GM23338 (cell line): ENCODE measurements around the gene KRT81. TPM values are rescaled to one million over a fixed set of nuclear protein-coding genes. Genes with fewer than 3 reads are reported as not detected.

ENCODE experiments used
- ATAC-seq: fragments of 200-7000 bp; cut with Tn5 transposase; 3 replicates; pipeline ENCODE4 v1.9.1; 2020
- DNase-seq: peaks from one replicate; pipeline ENCODE4 v3.0.0-alpha.2; 2015; ENCODE audit warnings: low spot score
- H2AFZ ChIP-seq: fragments of 200-600 bp; sonication (generic); 2 replicates; pipeline ENCODE4 v1.8.0; 2016; ENCODE audit warnings: antibody characterized with exemption, mild to moderate bottlenecking, moderate library complexity
- H3F3A ChIP-seq: fragments of 200-600 bp; sonication (generic); replicated peaks from 2 replicates; pipeline ENCODE4 v1.8.0; 2017; ENCODE audit warnings: antibody characterized with exemption, mixed run types, low read depth
- H3K27ac ChIP-seq: fragments of 200-600 bp; sonication (generic); 2 replicates; pipeline ENCODE4 v1.6.1; 2016; ENCODE audit warnings: low read depth
- H3K27me3 ChIP-seq: fragments of 200-600 bp; sonication (generic); 2 replicates; pipeline ENCODE4 v1.8.0; 2016; ENCODE audit warnings: mild to moderate bottlenecking, mixed run types, moderate library complexity; ENCODE audit not compliant: insufficient read depth
- H3K36me3 ChIP-seq: fragments of 200-600 bp; sonication (generic); 2 replicates; pipeline ENCODE4 v1.8.0; 2016; ENCODE audit warnings: mild to moderate bottlenecking; ENCODE audit not compliant: insufficient read depth
- H3K4me1 ChIP-seq: fragments of 200-600 bp; sonication (generic); 2 replicates; pipeline ENCODE4 v1.8.0; 2016; ENCODE audit warnings: mild to moderate bottlenecking, moderate library complexity; ENCODE audit not compliant: insufficient read depth
- H3K4me2 ChIP-seq: fragments of 200-600 bp; sonication (generic); 2 replicates; pipeline ENCODE4 v1.7.1; 2017; ENCODE audit warnings: mixed run types
- H3K4me3 ChIP-seq: fragments of 200-600 bp; sonication (generic); 2 replicates; pipeline ENCODE4 v1.6.1; 2016; ENCODE audit warnings: mixed run types
- H3K79me2 ChIP-seq: fragments of 200-600 bp; sonication (generic); replicated peaks from 2 replicates; pipeline ENCODE4 v1.8.0; 2017; ENCODE audit warnings: mild to moderate bottlenecking; ENCODE audit not compliant: insufficient read depth
- H3K9me2 ChIP-seq: fragments of 200-600 bp; sonication (generic); 2 replicates; pipeline ENCODE4 v1.8.0; 2017; ENCODE audit not compliant: insufficient read depth
- H4K20me1 ChIP-seq: fragments of 200-600 bp; sonication (generic); replicated peaks from 2 replicates; pipeline ENCODE4 v1.8.0; 2017; ENCODE audit warnings: mild to moderate bottlenecking; ENCODE audit not compliant: insufficient read depth
- H3K27ac Mint-ChIP-seq: 2 replicates; pipeline ENCODE4 v1.8.0; 2020; ENCODE audit warnings: inconsistent platforms, mild to moderate bottlenecking, moderate library complexity, mixed read lengths
- H3K27me3 Mint-ChIP-seq: 3 replicates; pipeline ENCODE4 v1.8.0; 2022; ENCODE audit warnings: low read depth, mild to moderate bottlenecking, moderate library complexity, mixed read lengths, inconsistent platforms; ENCODE audit not compliant: insufficient read depth, poor library complexity
- H3K36me3 Mint-ChIP-seq: 3 replicates; pipeline ENCODE4 v1.8.0; 2021; ENCODE audit warnings: low read depth, mild to moderate bottlenecking, inconsistent platforms, moderate library complexity, mixed read lengths
- H3K4me1 Mint-ChIP-seq: 3 replicates; pipeline ENCODE4 v1.8.0; 2020; ENCODE audit warnings: mild to moderate bottlenecking, inconsistent platforms, mixed read lengths
- H3K4me3 Mint-ChIP-seq: 3 replicates; pipeline ENCODE4 v1.8.0; 2021; ENCODE audit warnings: moderate library complexity, mild to moderate bottlenecking, inconsistent platforms, mixed read lengths
- H3K9me3 Mint-ChIP-seq: 3 replicates; pipeline ENCODE4 v1.8.0; 2020; ENCODE audit warnings: moderate library complexity, mild to moderate bottlenecking, inconsistent platforms, mixed read lengths
- CREB1 ChIP-seq: fragments of 250-450 bp; sonication (Bioruptor Pico); IDR thresholded peaks from 2 replicates; pipeline ENCODE4 v1.5.0; 2020; ENCODE audit warnings: low read depth, mild to moderate bottlenecking, moderate library complexity
- EZH2phosphoT487 ChIP-seq: fragments of 200-600 bp; sonication (generic); IDR thresholded peaks from one replicate; pipeline ENCODE4 v1.8.1; 2018; ENCODE audit warnings: antibody characterized with exemption; ENCODE audit not compliant: unreplicated experiment
- NANOG ChIP-seq: IDR thresholded peaks from 2 replicates; pipeline ENCODE4 v1.6.1; 2016; ENCODE audit warnings: antibody characterized with exemption, borderline replicate concordance
- ZNF331 ChIP-seq: fragments of 250-450 bp; sonication (Bioruptor Pico); IDR thresholded peaks from 2 replicates; pipeline ENCODE4 v1.5.0; 2020; ENCODE audit warnings: low read depth, mild to moderate bottlenecking, moderate library complexity
- polyA plus RNA-seq: library from polyadenylated mRNA; unstranded; fragments of >200 nt; fragmentation: Nextera tagmentation; extraction: Ambion mirVana; gene quantifications from 2 replicates; pipeline ENCODE4 v1.2.1, GENCODE V29; 2016
- total RNA-seq: library from RNA; depleted of rRNA; stranded (reverse); fragments of >200 nt; shearing (Covaris generic); gene quantifications from 2 replicates; pipeline ENCODE4 v1.2.3, GENCODE V29; 2014
- TF ChIP-seq, protein P1 (sequence below): IDR thresholded peaks from 2 replicates; pipeline ENCODE4 v1.6.1; 2016; ENCODE audit warnings: antibody characterized with exemption
- TF ChIP-seq, protein P2 (sequence below): fragments of 250-450 bp; sonication (Bioruptor Pico); IDR thresholded peaks from 2 replicates; pipeline ENCODE4 v1.5.0; 2020; ENCODE audit warnings: mild to moderate bottlenecking, moderate library complexity
- TF ChIP-seq, protein P3 (sequence below), 2 experiments: fragments of 200-600 bp in 1 of 2; sonication (generic) in 1 of 2; conservative IDR thresholded peaks; 2 replicates each; pipeline versions ENCODE4 v1.5.1 to v1.6.1; 2016 to 2017; ENCODE audit warnings: antibody characterized with exemption in 2 of 2, low read depth in 2 of 2, mild to moderate bottlenecking in 2 of 2, moderate library complexity in 1 of 2
- TF ChIP-seq, protein P4 (sequence below): IDR thresholded peaks from one replicate; pipeline ENCODE4 v1.6.1; 2018; ENCODE audit warnings: antibody characterized with exemption; ENCODE audit not compliant: unreplicated experiment

The KRT81 gene
- total and polyA plus RNA-seq, 2 experiments from 2014 or later, result not detected

DNA sequence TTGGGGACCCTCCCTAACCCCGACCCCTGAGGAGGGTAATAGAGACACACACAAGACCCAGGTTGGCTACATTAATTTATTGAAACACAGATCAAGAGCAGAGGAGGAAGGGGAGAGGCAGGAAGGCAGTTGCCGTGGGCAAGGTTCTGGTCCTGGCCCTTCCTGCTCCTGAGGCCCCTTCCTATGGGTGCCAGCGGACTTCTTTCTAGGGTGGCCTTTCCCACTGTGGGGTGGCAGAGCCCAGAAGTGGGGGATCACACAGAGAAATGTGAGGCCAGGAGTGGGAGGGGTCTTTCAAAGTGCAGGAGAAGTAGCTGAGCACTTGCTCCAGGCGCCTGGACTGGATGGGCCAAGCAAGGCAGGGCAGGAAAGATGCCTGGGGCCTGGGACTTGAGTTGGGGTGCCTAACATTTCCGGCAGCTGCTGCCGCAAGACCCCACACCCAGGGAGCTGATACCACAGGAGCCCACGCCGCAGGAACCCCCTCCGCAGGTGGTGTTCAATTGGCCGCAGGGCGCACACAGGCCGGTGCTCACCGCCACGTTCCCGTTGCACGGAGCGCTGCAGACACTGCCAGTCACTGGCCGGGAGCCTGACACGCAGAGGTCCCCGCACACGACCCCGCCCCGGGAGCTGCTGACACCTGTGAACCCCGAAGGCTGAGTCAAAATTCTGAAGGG, 5.3 kb downstream of the KRT81 start:
- no peak overlapping the region for H3K27ac ChIP-seq
- Mint-ChIP-seq H3K4me3 (no peak overlapping the region), H3K36me3 (no peaks in the 10 kb centered on the region), H3K9me3 (no peaks in the 10 kb centered on the region), H3K27ac (no peak overlapping the region), H3K27me3 (no peaks in the 10 kb centered on the region), H3K4me1 (peaks cover 3% of the 10 kb centered on the region; the same call in 2 of the 3 replicates)
- H3K4me2 ChIP-seq, result no peak overlapping the region
- no peak for DNase-seq
- no peaks in the 10 kb centered on the region for H3K36me3 ChIP-seq
- H4K20me1 ChIP-seq, result no peaks in the 10 kb centered on the region
- no peak for TF ChIP-seq NANOG
- TF ChIP-seq EZH2phosphoT487, result no peak
- TF ChIP-seq, protein P1, sequence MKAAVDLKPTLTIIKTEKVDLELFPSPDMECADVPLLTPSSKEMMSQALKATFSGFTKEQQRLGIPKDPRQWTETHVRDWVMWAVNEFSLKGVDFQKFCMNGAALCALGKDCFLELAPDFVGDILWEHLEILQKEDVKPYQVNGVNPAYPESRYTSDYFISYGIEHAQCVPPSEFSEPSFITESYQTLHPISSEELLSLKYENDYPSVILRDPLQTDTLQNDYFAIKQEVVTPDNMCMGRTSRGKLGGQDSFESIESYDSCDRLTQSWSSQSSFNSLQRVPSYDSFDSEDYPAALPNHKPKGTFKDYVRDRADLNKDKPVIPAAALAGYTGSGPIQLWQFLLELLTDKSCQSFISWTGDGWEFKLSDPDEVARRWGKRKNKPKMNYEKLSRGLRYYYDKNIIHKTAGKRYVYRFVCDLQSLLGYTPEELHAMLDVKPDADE, result no peak
- TF ChIP-seq, protein P2, sequence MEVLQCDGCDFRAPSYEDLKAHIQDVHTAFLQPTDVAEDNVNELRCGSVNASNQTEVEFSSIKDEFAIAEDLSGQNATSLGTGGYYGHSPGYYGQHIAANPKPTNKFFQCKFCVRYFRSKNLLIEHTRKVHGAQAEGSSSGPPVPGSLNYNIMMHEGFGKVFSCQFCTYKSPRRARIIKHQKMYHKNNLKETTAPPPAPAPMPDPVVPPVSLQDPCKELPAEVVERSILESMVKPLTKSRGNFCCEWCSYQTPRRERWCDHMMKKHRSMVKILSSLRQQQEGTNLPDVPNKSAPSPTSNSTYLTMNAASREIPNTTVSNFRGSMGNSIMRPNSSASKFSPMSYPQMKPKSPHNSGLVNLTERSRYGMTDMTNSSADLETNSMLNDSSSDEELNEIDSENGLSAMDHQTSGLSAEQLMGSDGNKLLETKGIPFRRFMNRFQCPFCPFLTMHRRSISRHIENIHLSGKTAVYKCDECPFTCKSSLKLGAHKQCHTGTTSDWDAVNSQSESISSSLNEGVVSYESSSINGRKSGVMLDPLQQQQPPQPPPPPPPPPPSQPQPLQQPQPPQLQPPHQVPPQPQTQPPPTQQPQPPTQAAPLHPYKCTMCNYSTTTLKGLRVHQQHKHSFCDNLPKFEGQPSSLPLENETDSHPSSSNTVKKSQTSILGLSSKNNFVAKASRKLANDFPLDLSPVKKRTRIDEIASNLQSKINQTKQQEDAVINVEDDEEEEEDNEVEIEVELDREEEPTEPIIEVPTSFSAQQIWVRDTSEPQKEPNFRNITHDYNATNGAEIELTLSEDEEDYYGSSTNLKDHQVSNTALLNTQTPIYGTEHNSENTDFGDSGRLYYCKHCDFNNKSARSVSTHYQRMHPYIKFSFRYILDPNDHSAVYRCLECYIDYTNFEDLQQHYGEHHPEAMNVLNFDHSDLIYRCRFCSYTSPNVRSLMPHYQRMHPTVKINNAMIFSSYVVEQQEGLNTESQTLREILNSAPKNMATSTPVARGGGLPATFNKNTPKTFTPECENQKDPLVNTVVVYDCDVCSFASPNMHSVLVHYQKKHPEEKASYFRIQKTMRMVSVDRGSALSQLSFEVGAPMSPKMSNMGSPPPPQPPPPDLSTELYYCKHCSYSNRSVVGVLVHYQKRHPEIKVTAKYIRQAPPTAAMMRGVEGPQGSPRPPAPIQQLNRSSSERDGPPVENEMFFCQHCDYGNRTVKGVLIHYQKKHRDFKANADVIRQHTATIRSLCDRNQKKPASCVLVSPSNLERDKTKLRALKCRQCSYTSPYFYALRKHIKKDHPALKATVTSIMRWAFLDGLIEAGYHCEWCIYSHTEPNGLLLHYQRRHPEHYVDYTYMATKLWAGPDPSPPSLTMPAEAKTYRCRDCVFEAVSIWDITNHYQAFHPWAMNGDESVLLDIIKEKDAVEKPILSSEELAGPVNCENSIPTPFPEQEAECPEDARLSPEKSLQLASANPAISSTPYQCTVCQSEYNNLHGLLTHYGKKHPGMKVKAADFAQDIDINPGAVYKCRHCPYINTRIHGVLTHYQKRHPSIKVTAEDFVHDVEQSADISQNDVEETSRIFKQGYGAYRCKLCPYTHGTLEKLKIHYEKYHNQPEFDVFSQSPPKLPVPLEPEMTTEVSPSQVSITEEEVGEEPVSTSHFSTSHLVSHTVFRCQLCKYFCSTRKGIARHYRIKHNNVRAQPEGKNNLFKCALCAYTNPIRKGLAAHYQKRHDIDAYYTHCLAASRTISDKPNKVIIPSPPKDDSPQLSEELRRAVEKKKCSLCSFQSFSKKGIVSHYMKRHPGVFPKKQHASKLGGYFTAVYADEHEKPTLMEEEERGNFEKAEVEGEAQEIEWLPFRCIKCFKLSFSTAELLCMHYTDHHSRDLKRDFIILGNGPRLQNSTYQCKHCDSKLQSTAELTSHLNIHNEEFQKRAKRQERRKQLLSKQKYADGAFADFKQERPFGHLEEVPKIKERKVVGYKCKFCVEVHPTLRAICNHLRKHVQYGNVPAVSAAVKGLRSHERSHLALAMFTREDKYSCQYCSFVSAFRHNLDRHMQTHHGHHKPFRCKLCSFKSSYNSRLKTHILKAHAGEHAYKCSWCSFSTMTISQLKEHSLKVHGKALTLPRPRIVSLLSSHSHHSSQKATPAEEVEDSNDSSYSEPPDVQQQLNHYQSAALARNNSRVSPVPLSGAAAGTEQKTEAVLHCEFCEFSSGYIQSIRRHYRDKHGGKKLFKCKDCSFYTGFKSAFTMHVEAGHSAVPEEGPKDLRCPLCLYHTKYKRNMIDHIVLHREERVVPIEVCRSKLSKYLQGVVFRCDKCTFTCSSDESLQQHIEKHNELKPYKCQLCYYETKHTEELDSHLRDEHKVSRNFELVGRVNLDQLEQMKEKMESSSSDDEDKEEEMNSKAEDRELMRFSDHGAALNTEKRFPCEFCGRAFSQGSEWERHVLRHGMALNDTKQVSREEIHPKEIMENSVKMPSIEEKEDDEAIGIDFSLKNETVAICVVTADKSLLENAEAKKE (CRISPR knock-in tag), result no peak
- TF ChIP-seq, protein P3, sequence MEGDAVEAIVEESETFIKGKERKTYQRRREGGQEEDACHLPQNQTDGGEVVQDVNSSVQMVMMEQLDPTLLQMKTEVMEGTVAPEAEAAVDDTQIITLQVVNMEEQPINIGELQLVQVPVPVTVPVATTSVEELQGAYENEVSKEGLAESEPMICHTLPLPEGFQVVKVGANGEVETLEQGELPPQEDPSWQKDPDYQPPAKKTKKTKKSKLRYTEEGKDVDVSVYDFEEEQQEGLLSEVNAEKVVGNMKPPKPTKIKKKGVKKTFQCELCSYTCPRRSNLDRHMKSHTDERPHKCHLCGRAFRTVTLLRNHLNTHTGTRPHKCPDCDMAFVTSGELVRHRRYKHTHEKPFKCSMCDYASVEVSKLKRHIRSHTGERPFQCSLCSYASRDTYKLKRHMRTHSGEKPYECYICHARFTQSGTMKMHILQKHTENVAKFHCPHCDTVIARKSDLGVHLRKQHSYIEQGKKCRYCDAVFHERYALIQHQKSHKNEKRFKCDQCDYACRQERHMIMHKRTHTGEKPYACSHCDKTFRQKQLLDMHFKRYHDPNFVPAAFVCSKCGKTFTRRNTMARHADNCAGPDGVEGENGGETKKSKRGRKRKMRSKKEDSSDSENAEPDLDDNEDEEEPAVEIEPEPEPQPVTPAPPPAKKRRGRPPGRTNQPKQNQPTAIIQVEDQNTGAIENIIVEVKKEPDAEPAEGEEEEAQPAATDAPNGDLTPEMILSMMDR (conservative IDR thresholded peaks at IDR 0.05; ENCODE audit: low read depth in 2 of 2), result no peak
- TF ChIP-seq, protein P4, sequence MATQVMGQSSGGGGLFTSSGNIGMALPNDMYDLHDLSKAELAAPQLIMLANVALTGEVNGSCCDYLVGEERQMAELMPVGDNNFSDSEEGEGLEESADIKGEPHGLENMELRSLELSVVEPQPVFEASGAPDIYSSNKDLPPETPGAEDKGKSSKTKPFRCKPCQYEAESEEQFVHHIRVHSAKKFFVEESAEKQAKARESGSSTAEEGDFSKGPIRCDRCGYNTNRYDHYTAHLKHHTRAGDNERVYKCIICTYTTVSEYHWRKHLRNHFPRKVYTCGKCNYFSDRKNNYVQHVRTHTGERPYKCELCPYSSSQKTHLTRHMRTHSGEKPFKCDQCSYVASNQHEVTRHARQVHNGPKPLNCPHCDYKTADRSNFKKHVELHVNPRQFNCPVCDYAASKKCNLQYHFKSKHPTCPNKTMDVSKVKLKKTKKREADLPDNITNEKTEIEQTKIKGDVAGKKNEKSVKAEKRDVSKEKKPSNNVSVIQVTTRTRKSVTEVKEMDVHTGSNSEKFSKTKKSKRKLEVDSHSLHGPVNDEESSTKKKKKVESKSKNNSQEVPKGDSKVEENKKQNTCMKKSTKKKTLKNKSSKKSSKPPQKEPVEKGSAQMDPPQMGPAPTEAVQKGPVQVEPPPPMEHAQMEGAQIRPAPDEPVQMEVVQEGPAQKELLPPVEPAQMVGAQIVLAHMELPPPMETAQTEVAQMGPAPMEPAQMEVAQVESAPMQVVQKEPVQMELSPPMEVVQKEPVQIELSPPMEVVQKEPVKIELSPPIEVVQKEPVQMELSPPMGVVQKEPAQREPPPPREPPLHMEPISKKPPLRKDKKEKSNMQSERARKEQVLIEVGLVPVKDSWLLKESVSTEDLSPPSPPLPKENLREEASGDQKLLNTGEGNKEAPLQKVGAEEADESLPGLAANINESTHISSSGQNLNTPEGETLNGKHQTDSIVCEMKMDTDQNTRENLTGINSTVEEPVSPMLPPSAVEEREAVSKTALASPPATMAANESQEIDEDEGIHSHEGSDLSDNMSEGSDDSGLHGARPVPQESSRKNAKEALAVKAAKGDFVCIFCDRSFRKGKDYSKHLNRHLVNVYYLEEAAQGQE, result no peak
- no peak for TF ChIP-seq ZNF331
- TF ChIP-seq CREB1 (CRISPR knock-in tag), result no peak
- H3K9me2 ChIP-seq, result no peaks in the 10 kb centered on the region
- no peaks in the 10 kb centered on the region for H3F3A ChIP-seq
- ATAC-seq, result no peak
- no peaks in the 10 kb centered on the region for H3K79me2 ChIP-seq
- no peak overlapping the region for H3K4me3 ChIP-seq
- no peak overlapping the region for H2AFZ ChIP-seq
- no peaks in the 10 kb centered on the region for H3K4me1 ChIP-seq
- no peaks in the 10 kb centered on the region for H3K27me3 ChIP-seq
